Body of pancreas (tissue), 4 donors: ENCODE measurements around the gene MACROH2A1. TPM values are rescaled to one million over a fixed set of nuclear protein-coding genes. Genes with fewer than 3 reads are reported as not detected.

Source experiments
- ATAC-seq: fragments of 150-250 bp; one replicate; pipeline ENCODE4 v1.9.1; 2016
- DNase-seq, 4 donors: peaks; one replicate each; pipeline ENCODE4 v3.0.0-alpha.2; 2019
- H3K27ac ChIP-seq, 4 donors: fragments of 200-600 bp; sonication (generic); 1 replicate in 3 of 4; 2 replicates in 1 of 4; pipeline versions ENCODE4 v1.5.1 to v1.6.1; 2016 to 2019; ENCODE audit warnings: mild to moderate bottlenecking in 1 of 4, mixed read lengths in 1 of 4, moderate library complexity in 1 of 4
- H3K27me3 ChIP-seq, 2 donors: fragments of 200-600 bp; sonication (generic); one replicate each; pipeline ENCODE4 v1.6.0; 2016; ENCODE audit warnings: mild to moderate bottlenecking in 1 of 2
- H3K36me3 ChIP-seq, 2 donors: fragments of 200-600 bp; sonication (generic); replicated peaks in 1 of 2; 2 replicates each; pipeline ENCODE4 v1.5.1; 2016; ENCODE audit warnings: low read depth in 2 of 2; ENCODE audit not compliant: insufficient read depth in 1 of 2
- H3K4me1 ChIP-seq: fragments of 200-600 bp; sonication (generic); one replicate; pipeline ENCODE4 v1.6.0; 2016
- H3K4me3 ChIP-seq, 2 donors: fragments of 200-600 bp; sonication (generic); 1 replicate in 1 of 2; 2 replicates in 1 of 2; pipeline ENCODE4 v1.5.1; 2016 to 2019
- H3K9me3 ChIP-seq, 3 donors: fragments of 200-600 bp; sonication (generic); 1 replicate in 2 of 3; 2 replicates in 1 of 3; pipeline ENCODE4 v1.5.1; 2016
- CTCF ChIP-seq, 7 experiments: fragments of 450-650 bp in 4 of 7; fragments of 200-600 bp in 3 of 7; sonication (generic) in 3 of 7; IDR thresholded peaks; one replicate each; pipeline ENCODE4 v1.5.1; 2016 to 2019; ENCODE audit warnings: antibody characterized with exemption in 7 of 7
- POLR2A ChIP-seq, 3 donors: fragments of 450-650 bp; IDR thresholded peaks; one replicate each; pipeline ENCODE4 v1.6.1; 2016; ENCODE audit warnings: antibody characterized with exemption in 3 of 3, mild to moderate bottlenecking in 2 of 3
- WGBS, 2 donors: methylation state at CpG; one replicate each; pipeline ENCODE4 v1.1.5; 2017; 5-methylcytosine and 5-hydroxymethylcytosine counted together
- intact Hi-C: fragments of 100-400 bp; cut with DNase I; formaldehyde crosslinking; loops from one replicate; pipeline ENCODE4 v1.15.1; 2023
- total RNA-seq, 2 donors: library from RNA; depleted of rRNA; stranded (reverse); fragments of >200 nt; gene quantifications; one replicate each; pipeline ENCODE4 v1.1.0, GENCODE V29; 2016

MACROH2A1 gene
- total RNA-seq, 2 donors from 2014 or later = 78.9 to 142 TPM

GRCh38 chr5:135400866-135401265 lies 1.8 kb upstream of the MACROH2A1 start:
- TF ChIP-seq CTCF (IDR thresholded peaks at IDR 0.05) = no peak
- no peak for TF ChIP-seq POLR2A (IDR thresholded peaks at IDR 0.05)
- H3K9me3 ChIP-seq = no peaks in the 10 kb centered on the region
- H3K4me3 ChIP-seq = no peak overlapping the region
- no peaks in the 10 kb centered on the region for H3K36me3 ChIP-seq
- H3K4me1 ChIP-seq = peaks cover 27% of the 10 kb centered on the region
- intact Hi-C loops = no loop called here
- no peak for ATAC-seq
- no peak for DNase-seq
- no peaks in the 10 kb centered on the region for H3K27me3 ChIP-seq
- WGBS, 2 donors = 54 to 66% methylated on average over 5 of the region's 5 CpGs
- H3K27ac ChIP-seq = no peak overlapping the region

DNA sequence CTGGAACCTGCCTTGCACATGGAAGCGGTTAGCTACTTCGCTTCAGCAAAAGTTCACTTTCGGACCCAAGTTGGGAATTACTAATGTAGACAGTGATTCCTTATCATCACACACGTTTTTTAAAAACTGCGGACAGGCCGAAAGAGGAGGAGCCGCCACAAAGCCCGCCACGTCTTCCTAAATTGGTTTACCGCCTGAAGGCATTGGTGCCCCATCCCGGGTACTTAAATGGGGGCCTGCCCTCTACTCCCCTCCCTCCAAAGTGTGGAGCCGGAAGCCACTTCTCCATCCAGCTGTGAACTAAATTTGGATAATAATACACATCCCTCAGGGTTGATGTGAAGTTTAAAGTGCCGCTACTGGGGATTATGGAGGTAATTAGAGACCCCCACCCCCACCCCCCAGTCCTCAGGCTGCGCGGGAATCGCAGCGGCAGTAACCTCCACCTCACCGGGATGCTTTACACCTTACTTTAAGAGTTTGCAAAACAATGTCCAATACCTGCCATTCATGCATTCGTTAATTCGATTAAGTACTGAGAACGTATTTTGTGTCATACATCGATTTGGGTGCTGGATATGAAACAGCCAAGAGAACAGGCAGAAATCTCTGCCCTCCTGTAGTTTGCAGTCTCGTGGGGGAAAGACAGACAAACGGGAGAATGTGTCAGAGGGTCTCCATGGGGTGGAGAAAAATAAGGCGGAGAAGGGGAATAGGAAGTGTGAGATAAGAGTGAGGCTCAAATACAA lies 937 bp upstream of the MACROH2A1 start:
- H3K4me1 ChIP-seq = peaks cover 36% of the 10 kb centered on the region
- peak overlapping the region in 1 of 2 donors; percentile 89 for H3K4me3 ChIP-seq
- 36 to 56% methylated on average over 25 of the region's 25 CpGs for WGBS, 2 donors
- peak overlapping the region in 2 of 4 donors; percentile 77 to 80 for H3K27ac ChIP-seq
- TF ChIP-seq CTCF (IDR thresholded peaks at IDR 0.05) (no peak), POLR2A (IDR thresholded peaks at IDR 0.05) (no peak)
- ATAC-seq (no peak), DNase-seq (no peak)
- H3K27me3 ChIP-seq = no peaks in the 10 kb centered on the region
- H3K36me3 ChIP-seq = no peaks in the 10 kb centered on the region
- H3K9me3 ChIP-seq = no peaks in the 10 kb centered on the region
- intact Hi-C loops = no loop called here

GRCh38 chr5:135398160-135398854 lies 724 bp downstream of the MACROH2A1 start:
- no peaks in the 10 kb centered on the region for H3K36me3 ChIP-seq
- TF ChIP-seq CTCF (IDR thresholded peaks at IDR 0.05) = no peak
- TF ChIP-seq POLR2A (IDR thresholded peaks at IDR 0.05) = no peak
- H3K4me1 ChIP-seq = peaks cover 40% of the 10 kb centered on the region
- ATAC-seq (peak; percentile 39), DNase-seq (peak; percentile 32 to 50 (median 36))
- 0 to 2% methylated on average over 11 to 43 of the region's 43 CpGs for WGBS, 2 donors
- H3K27me3 ChIP-seq = no peaks in the 10 kb centered on the region
- H3K4me3 ChIP-seq = peak overlapping the region; percentile 78 to 89
- intact Hi-C loops = no loop called here
- peak overlapping the region in 3 of 4 donors; percentile 71 to 80 (median 77) for H3K27ac ChIP-seq
- H3K9me3 ChIP-seq = no peaks in the 10 kb centered on the region

DNA sequence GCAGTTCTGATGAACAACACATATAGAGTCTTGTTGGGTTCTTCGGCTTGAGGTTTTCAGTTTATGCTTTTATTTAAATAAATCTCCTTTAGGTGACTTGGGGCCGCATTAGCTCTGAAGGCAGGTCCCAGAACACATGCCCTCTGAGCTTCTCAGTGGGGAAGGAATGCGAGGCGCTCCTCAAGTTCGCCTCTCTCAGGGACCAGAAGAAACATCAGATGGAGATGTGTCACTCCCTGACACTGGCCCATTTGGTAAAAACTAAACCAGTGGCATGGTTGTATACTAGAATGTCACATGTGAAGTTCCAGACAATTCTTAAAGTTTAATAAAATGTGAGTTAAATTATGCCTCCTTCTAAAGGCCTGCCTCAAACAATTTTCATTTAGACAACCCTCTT lies 1.9 kb downstream of the MACROH2A1 start:
- peaks cover 40% of the 10 kb centered on the region for H3K4me1 ChIP-seq

More for the DNA sequence above, 1.9 kb downstream of the MACROH2A1 start:
- H3K4me3 ChIP-seq = no peak overlapping the region
- H3K9me3 ChIP-seq = no peaks in the 10 kb centered on the region
- intact Hi-C loops = no loop called here
- DNase-seq (no peak), ATAC-seq (no peak)
- no peaks in the 10 kb centered on the region for H3K27me3 ChIP-seq
- TF ChIP-seq POLR2A (IDR thresholded peaks at IDR 0.05) (no peak), CTCF (IDR thresholded peaks at IDR 0.05) (no peak)
- no peak overlapping the region for H3K27ac ChIP-seq
- 76 to 99% methylated on average over 5 of the region's 5 CpGs for WGBS, 2 donors
- H3K36me3 ChIP-seq = no peaks in the 10 kb centered on the region
